Measurements from ENCODE around the gene GALNT13.
A peak's percentile ranks its signal among the peaks of the same experiment; 100 is the strongest.

Gene GALNT13

GRCh38 chr2:154125891-154126290 lies 254.2 kb downstream of the GALNT13 start:
- DNase-seq (ENCODE audit: low spot score), result no peak

GRCh38 chr2:154130821-154131220 lies 259.1 kb downstream of the GALNT13 start:
- DNase-seq (ENCODE audit: low spot score), result no peak

GRCh38 chr2:154132827-154133226 lies 261.1 kb downstream of the GALNT13 start:
- DNase-seq (ENCODE audit: low spot score), result no peak

- no peak for DNase-seq (ENCODE audit: low spot score)
Measured at GRCh38 chr2:154133823-154134222, 262.1 kb downstream of the GALNT13 start.

GRCh38 chr2:154140249-154141025 lies 268.7 kb downstream of the GALNT13 start:
- DNase-seq (ENCODE audit: low spot score), result no peak

GRCh38 chr2:154142480-154142879 lies 270.8 kb downstream of the GALNT13 start:
- no peak for DNase-seq (ENCODE audit: low spot score)

GRCh38 chr2:154143105-154143504 lies 271.4 kb downstream of the GALNT13 start:
- DNase-seq (ENCODE audit: low spot score), result no peak

GRCh38 chr2:154158101-154158500 lies 286.4 kb downstream of the GALNT13 start:
- DNase-seq (ENCODE audit: low spot score), result no peak

GRCh38 chr2:154161286-154161685 lies 289.6 kb downstream of the GALNT13 start:
- DNase-seq (ENCODE audit: low spot score), result no peak

- no peak for DNase-seq (ENCODE audit: low spot score)
Measured at GRCh38 chr2:154170400-154170799, 298.7 kb downstream of the GALNT13 start.

- DNase-seq (ENCODE audit: low spot score), result no peak
Measured at GRCh38 chr2:154173164-154173563, 301.4 kb downstream of the GALNT13 start.

- DNase-seq (ENCODE audit: low spot score), result no peak
Measured at GRCh38 chr2:154173919-154174318, 302.2 kb downstream of the GALNT13 start.

- DNase-seq (ENCODE audit: low spot score), result no peak
Measured at GRCh38 chr2:154182008-154182407, 310.3 kb downstream of the GALNT13 start.

GRCh38 chr2:154187948-154188347 lies 316.2 kb downstream of the GALNT13 start:
- DNase-seq (ENCODE audit: low spot score), result no peak

GRCh38 chr2:154189953-154190352 lies 318.2 kb downstream of the GALNT13 start:
- DNase-seq (ENCODE audit: low spot score), result no peak

- no peak for DNase-seq (ENCODE audit: low spot score)
Measured at GRCh38 chr2:154193246-154193645, 321.5 kb downstream of the GALNT13 start.

- DNase-seq (ENCODE audit: low spot score), result no peak
Measured at GRCh38 chr2:154194909-154195643, 323.4 kb downstream of the GALNT13 start.

GRCh38 chr2:154195644-154196195 lies 324.0 kb downstream of the GALNT13 start:
- DNase-seq (ENCODE audit: low spot score), result peak; percentile 8

GRCh38 chr2:154198866-154199265 lies 327.1 kb downstream of the GALNT13 start:
- DNase-seq (ENCODE audit: low spot score), result no peak

- no peak for DNase-seq (ENCODE audit: low spot score)
Measured at GRCh38 chr2:154203206-154203605, 331.5 kb downstream of the GALNT13 start.

GRCh38 chr2:154203902-154204301 lies 332.2 kb downstream of the GALNT13 start:
- no peak for DNase-seq (ENCODE audit: low spot score)

- no peak for DNase-seq (ENCODE audit: low spot score)
Measured at GRCh38 chr2:154207288-154208047, 335.7 kb downstream of the GALNT13 start.
